Vagina (tissue), 2 donors: ENCODE measurements around the gene NFKBIA. TPM values are rescaled to one million over a fixed set of nuclear protein-coding genes. Genes with fewer than 3 reads are reported as not detected.
A peak's percentile ranks its signal among the peaks of the same experiment; 100 is the strongest.
"Not testable (repeated sequence)": the region's sequence is repeated elsewhere in the genome, so short reads cannot be mapped to it uniquely, and the experiment has no call there.

Experiments
- DNase-seq, 2 donors: peaks; one replicate each; pipeline ENCODE4 v3.0.0-alpha.2; 2017; ENCODE audit errors: extremely low spot score in 2 of 2
- H3K27ac ChIP-seq: fragments of 200-600 bp; sonication (generic); one replicate; pipeline ENCODE4 v1.5.1; 2019
- H3K27me3 ChIP-seq: fragments of 200-600 bp; sonication (generic); one replicate; pipeline ENCODE4 v1.5.1; 2019
- H3K36me3 ChIP-seq, 2 donors: fragments of 200-600 bp; sonication (generic); one replicate each; pipeline ENCODE4 v1.5.1; 2017 to 2019
- H3K4me1 ChIP-seq: fragments of 200-600 bp; sonication (generic); one replicate; pipeline ENCODE4 v1.5.1; 2019
- H3K4me3 ChIP-seq, 2 donors: fragments of 200-600 bp; sonication (generic); 1 replicate in 1 of 2; 2 replicates in 1 of 2; pipeline ENCODE4 v1.5.1; 2016 to 2019
- H3K9me3 ChIP-seq: fragments of 200-600 bp; sonication (generic); one replicate; pipeline ENCODE4 v1.5.1; 2019
- POLR2A ChIP-seq, 2 donors: fragments of 450-650 bp; IDR thresholded peaks; one replicate each; pipeline ENCODE4 v1.6.1; 2017; ENCODE audit warnings: antibody characterized with exemption in 2 of 2, mild to moderate bottlenecking in 2 of 2, moderate library complexity in 2 of 2
- POLR2AphosphoS5 ChIP-seq, 2 donors: sonication (generic); formaldehyde crosslinking; IDR thresholded peaks; one replicate each; pipeline ENCODE4 v1.9.0; 2017; ENCODE audit warnings: antibody characterized with exemption in 2 of 2, mild to moderate bottlenecking in 2 of 2, low read depth in 1 of 2; ENCODE audit not compliant: insufficient read depth in 1 of 2
- intact Hi-C: fragments of 100-400 bp; cut with DNase I; formaldehyde crosslinking; loops from one replicate; pipeline ENCODE4 v1.15.1; 2023
- total RNA-seq: library from RNA; depleted of rRNA; stranded (reverse); fragments of >200 nt; gene quantifications from one replicate; pipeline ENCODE4 v1.2.3, GENCODE V29; 2016
- TF ChIP-seq, protein P1 (sequence below), 3 experiments: fragments of 450-650 bp in 2 of 3; fragments of 200-600 bp in 1 of 3; sonication (generic) in 1 of 3; IDR thresholded peaks; one replicate each; pipeline ENCODE4 v1.5.1; 2017 to 2019; ENCODE audit warnings: antibody characterized with exemption in 3 of 3, mild to moderate bottlenecking in 2 of 3, moderate library complexity in 2 of 3

NFKBIA gene
- total RNA-seq, 1 donor from 2014 or later: 1,179 TPM

DNA sequence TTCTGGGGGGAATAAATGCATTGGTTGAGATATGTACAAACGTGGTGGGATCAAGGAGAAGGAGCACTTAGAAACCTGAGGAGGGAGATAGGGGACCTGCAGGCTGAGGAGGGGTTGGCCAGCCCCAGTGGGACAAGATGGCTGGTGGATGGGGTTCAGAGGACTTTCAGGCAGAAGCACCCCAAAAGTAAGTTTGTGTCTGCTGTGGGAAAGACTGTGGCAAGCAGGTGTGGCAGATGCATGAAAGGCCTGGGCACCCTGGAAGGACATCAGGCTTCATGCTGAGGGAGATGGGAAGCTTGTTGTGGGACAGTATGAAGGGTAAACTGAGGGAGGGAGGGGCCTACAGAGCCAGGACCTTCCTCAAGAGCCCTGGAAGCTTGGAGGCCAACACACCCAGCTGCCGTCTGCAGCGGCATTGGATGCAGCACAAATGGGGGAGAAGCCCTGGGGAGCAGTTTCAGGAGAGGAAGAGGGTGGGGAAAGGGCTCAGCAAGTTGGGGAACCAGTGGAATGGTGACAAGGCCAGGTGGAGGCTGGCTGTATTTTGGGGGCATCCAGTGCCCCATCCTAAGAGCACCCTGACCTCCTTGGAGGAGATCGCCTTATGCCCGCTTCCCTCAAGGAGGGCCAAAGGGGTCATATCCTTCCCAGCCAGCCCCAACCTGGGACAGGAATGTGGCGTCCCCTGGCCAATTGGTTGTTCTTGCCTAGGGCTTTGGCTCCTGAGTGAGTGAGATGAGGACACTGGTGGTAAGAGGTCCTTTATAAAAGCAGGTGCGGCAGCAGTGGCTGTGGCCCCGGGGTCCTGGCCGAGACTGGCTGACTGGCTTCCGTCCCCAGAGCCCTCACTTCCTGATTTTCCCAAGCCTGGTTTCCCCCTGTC is 20.7 kb downstream of the NFKBIA start:
- no peak for DNase-seq
- no peak for TF ChIP-seq POLR2AphosphoS5 (IDR thresholded peaks at IDR 0.05; ENCODE audit: insufficient read depth in 1 of 2, low read depth in 1 of 2)
- TF ChIP-seq POLR2A (IDR thresholded peaks at IDR 0.05): no peak
- TF ChIP-seq, protein P1, sequence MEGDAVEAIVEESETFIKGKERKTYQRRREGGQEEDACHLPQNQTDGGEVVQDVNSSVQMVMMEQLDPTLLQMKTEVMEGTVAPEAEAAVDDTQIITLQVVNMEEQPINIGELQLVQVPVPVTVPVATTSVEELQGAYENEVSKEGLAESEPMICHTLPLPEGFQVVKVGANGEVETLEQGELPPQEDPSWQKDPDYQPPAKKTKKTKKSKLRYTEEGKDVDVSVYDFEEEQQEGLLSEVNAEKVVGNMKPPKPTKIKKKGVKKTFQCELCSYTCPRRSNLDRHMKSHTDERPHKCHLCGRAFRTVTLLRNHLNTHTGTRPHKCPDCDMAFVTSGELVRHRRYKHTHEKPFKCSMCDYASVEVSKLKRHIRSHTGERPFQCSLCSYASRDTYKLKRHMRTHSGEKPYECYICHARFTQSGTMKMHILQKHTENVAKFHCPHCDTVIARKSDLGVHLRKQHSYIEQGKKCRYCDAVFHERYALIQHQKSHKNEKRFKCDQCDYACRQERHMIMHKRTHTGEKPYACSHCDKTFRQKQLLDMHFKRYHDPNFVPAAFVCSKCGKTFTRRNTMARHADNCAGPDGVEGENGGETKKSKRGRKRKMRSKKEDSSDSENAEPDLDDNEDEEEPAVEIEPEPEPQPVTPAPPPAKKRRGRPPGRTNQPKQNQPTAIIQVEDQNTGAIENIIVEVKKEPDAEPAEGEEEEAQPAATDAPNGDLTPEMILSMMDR (IDR thresholded peaks at IDR 0.05): no peak
- H3K27me3 ChIP-seq: no peaks in the 10 kb centered on the region
- peak overlapping the region; percentile 91 for H3K27ac ChIP-seq
- peaks cover 43% of the 10 kb centered on the region for H3K4me1 ChIP-seq
- no peaks in the 10 kb centered on the region for H3K36me3 ChIP-seq
- intact Hi-C loops: no loop called here
- H3K4me3 ChIP-seq: no peak overlapping the region
- no peaks in the 10 kb centered on the region for H3K9me3 ChIP-seq

- Histone ChIP-seq H3K27me3 (no peaks in the 10 kb centered on the region), H3K27ac (no peak overlapping the region), H3K9me3 (no peaks in the 10 kb centered on the region), H3K4me3 (no peak overlapping the region), H3K4me1 (peaks cover 26% of the 10 kb centered on the region), H3K36me3 (no peaks in the 10 kb centered on the region)
- intact Hi-C loops: no loop called here
- no peak for DNase-seq
- TF ChIP-seq, protein P1 (IDR thresholded peaks at IDR 0.05): no peak
- no peak for TF ChIP-seq POLR2AphosphoS5 (IDR thresholded peaks at IDR 0.05; ENCODE audit: insufficient read depth in 1 of 2, low read depth in 1 of 2)
- TF ChIP-seq POLR2A (IDR thresholded peaks at IDR 0.05): no peak
Observed at GRCh38 chr14:35380794-35381193, 23.8 kb downstream of the NFKBIA start.

GRCh38 chr14:35379234-35379933 is 25.2 kb downstream of the NFKBIA start:
- H3K36me3 ChIP-seq, H3K9me3 ChIP-seq, H3K27ac ChIP-seq, intact Hi-C loops, H3K27me3 ChIP-seq, DNase-seq, H3K4me3 ChIP-seq: not testable (repeated sequence)
- H3K4me1 ChIP-seq: peaks cover 20% of the 10 kb centered on the region

DNA sequence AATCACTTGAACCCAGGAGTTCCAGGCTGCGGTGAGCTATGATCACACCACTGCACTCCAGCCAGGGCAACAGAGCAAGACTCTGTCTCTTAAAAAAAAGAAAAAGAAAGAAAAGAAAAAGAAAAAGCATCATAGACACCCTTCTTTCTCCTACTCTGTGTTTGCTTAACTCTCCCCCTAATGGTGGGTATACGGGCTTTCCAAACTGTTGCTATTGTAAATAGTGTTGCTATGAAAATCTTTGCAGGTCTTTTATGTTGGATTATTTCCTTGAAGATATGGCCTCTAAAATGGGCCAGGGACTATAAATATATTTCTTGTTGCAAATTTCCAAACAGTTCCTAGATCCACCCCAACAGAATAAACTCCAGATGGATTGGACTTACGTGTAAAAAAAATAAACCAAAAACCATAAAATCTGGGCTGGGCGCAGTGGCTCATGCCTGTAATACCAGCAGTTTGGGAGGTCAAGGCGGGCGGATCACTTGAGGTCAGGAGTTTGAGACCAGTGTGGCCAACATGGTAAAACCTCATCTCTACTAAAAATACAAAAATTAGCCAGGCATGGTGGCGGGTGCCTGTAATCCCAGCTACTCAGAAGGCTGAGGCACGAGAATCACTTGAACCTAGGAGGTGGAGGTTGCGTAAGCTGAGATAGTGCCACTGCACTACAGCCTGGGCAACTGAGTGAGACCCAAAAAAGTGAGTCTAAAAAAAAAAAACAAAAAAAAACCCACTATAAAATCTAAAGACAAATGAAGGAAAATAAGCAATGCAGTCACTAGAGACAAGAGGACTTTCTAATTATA is 25.9 kb downstream of the NFKBIA start:
- H3K36me3 ChIP-seq: no peaks in the 10 kb centered on the region
- H3K4me3 ChIP-seq: no peak overlapping the region
- no peak for DNase-seq
- H3K9me3 ChIP-seq: no peaks in the 10 kb centered on the region
- TF ChIP-seq POLR2A (IDR thresholded peaks at IDR 0.05) (no peak), POLR2AphosphoS5 (IDR thresholded peaks at IDR 0.05; ENCODE audit: insufficient read depth in 1 of 2, low read depth in 1 of 2) (peak in 1 of 2 donors; percentile 19)
- peak overlapping the region; percentile 39 for H3K27ac ChIP-seq
- H3K27me3 ChIP-seq: no peaks in the 10 kb centered on the region
- intact Hi-C loops: no loop called here
- H3K4me1 ChIP-seq: peaks cover 18% of the 10 kb centered on the region

DNA sequence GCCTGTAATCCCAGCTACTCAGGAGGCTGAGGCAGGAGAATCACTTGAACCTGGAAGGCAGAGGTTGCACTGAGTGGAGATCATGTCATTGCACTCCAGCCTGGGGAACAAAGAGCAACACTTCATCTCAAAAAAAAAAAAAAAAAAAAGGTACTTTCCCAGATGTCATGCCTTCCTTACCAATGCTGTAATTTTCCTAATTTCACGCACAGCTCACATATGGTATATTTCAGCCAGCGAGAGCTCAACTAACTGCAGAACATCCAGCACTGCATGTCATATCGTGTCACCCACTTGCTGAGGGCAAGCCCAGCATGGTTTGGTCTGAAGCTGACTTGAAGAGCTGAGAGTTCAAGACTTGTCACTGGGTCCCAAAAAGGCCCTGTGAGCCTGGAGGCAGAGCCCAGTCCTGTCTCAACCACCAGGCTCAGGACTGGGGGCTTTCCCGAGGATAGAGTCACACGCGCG is 29.0 kb downstream of the NFKBIA start:
- TF ChIP-seq POLR2AphosphoS5 (IDR thresholded peaks at IDR 0.05; ENCODE audit: insufficient read depth in 1 of 2, low read depth in 1 of 2) (no peak), POLR2A (IDR thresholded peaks at IDR 0.05) (no peak)
- TF ChIP-seq, protein P1 (IDR thresholded peaks at IDR 0.05): no peak
- no peak overlapping the region for H3K4me3 ChIP-seq
- peak overlapping the region; percentile 69 for H3K27ac ChIP-seq
- peaks cover 13% of the 10 kb centered on the region for H3K4me1 ChIP-seq
- H3K36me3 ChIP-seq: no peaks in the 10 kb centered on the region
- no peaks in the 10 kb centered on the region for H3K9me3 ChIP-seq
- DNase-seq: no peak
- intact Hi-C loops: no loop called here
- no peaks in the 10 kb centered on the region for H3K27me3 ChIP-seq
